ENCODE data around the gene LRRC31. TPM values are rescaled to one million over a fixed set of nuclear protein-coding genes. Genes with fewer than 3 reads are reported as not detected.

Gene LRRC31
- polyA plus RNA-seq, 3 donors = not detected

DNA sequence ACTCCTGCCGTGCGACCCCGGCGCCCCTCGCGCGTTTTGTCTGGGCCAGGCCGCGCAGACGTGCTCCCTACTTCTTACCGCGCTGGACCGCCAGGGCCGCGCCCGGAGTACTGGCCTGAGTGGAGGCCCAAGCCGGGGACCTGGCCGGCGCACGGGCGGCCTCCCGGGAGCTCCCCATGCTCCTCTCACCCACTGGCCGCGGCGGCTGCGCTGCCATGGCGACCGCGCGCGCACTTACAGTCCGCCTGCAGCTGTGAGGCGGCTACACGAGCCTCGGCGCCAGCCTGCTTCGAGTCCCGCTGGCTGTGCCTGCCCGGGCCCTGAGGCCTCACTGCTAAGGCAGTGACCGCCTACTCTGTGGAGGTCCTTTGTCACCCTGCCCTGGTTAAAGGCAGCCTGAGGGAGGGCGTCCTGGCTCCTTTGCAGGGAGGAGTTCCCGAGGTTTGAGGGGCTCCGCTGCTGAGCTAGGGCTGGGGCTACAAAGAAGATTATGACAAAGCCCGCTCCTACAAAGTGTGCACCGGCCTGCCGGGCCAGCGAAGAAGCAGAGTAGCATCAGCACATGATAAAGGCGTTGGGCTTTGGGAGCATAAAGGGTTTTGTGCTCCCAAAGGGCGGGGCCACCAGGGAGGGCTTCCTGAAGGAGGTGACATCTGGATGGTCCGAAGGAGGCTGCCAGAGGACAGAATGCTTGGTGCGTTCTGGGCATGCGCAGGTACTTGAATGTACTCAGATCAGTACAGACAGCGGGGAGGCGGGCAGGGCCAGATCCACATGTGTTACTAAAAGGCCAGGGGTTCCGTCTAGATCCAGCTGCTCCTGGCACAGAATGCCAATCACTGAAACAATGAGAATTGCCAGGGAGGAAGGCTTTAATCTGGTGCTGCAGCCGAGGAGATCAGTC, 57.2 kb downstream of the LRRC31 start, which contains the start of the genes LRRC34 and LRRIQ4:
TSS of gene LRRC34 (minus strand) at position 573 of the 904 bp plus-strand sequence. CDS start at position 217, 356 bp downstream.
TSS of gene LRRIQ4 (plus strand) at position 539 of the 904 bp plus-strand sequence. CDS start 9,052 bp downstream, outside the sequence.
- H3K9me3 Mint-ChIP-seq = peaks cover 6 to 20% (median 11%) of the 10 kb centered on the region in 7 donors
- peaks cover 26 to 31% of the 10 kb centered on the region in 2 donors for H3K4me1 ChIP-seq (ENCODE audit: control insufficient read depth in 1 of 2, insufficient read depth in 2 of 2, low read length in 2 of 2)
- 2% methylated on average over 52 of the region's 56 CpGs for WGBS (ENCODE audit: insufficient coverage)
- H3K27ac ChIP-seq (ENCODE audit: low read depth in 1 of 2, low read length in 2 of 2) = peak within 1 kb of the TSS in 1 of 2 donors; percentile 6
- peak within 1 kb of the TSS; percentile 87 for H3K4me2 ChIP-seq (replicated peaks; ENCODE audit: extremely low read depth, low read length, poor library complexity, severe bottlenecking)
- no peaks in the 10 kb centered on the region for H3K36me3 ChIP-seq (replicated peaks in 1 of 2; ENCODE audit: control insufficient read depth in 1 of 2, insufficient read depth in 2 of 2, low read length in 2 of 2)
- H3K4me1 Mint-ChIP-seq = peaks cover 27% of the 10 kb centered on the region
- peak within 1 kb of the TSS; percentile 35 to 85 (median 58) for H3K27ac Mint-ChIP-seq
- intact Hi-C loops (cut with micrococcal nuclease) = no loop called here
- H3K79me2 ChIP-seq (ENCODE audit: insufficient read depth, low read length) = no peaks in the 10 kb centered on the region
- H3K27me3 Mint-ChIP-seq (ENCODE audit: low read depth in 3 of 3) = peaks cover 0 to 4% (median 2%) of the 10 kb centered on the region in 3 donors
- peak within 1 kb of the TSS; percentile 65 for H3K9ac ChIP-seq (ENCODE audit: insufficient read depth, low read length, poor library complexity, severe bottlenecking)
- DNase-seq = peak; percentile 40 to 61 (median 60)
- TF ChIP-seq CTCF (IDR thresholded peaks at IDR 0.05) = no peak
- peaks cover 0 to 3% of the 10 kb centered on the region in 2 donors for H3K27me3 ChIP-seq (ENCODE audit: control insufficient read depth in 2 of 2, insufficient read depth in 2 of 2, low read length in 2 of 2)
- no peaks in the 10 kb centered on the region for H4K20me1 ChIP-seq (ENCODE audit: insufficient read depth, low read length)
- peaks cover 2 to 3% of the 10 kb centered on the region in 2 donors for H3K36me3 Mint-ChIP-seq
- H3K9me3 ChIP-seq (replicated peaks in 1 of 2; ENCODE audit: control insufficient read depth in 1 of 2, insufficient read depth in 1 of 2, low read length in 2 of 2) = peaks cover 0 to 8% of the 10 kb centered on the region in 2 donors
- peak within 1 kb of the TSS; percentile 94 for H2AFZ ChIP-seq (ENCODE audit: insufficient read depth, low read depth, low read length, poor library complexity, severe bottlenecking)
- H3K4me3 ChIP-seq (replicated peaks in 1 of 3; ENCODE audit: low read depth in 2 of 3, low read length in 3 of 3) = peak within 1 kb of the TSS; percentile 50 to 75 (median 59)
- H3K4me3 Mint-ChIP-seq = peak within 1 kb of the TSS; percentile 89 to 96

DNA sequence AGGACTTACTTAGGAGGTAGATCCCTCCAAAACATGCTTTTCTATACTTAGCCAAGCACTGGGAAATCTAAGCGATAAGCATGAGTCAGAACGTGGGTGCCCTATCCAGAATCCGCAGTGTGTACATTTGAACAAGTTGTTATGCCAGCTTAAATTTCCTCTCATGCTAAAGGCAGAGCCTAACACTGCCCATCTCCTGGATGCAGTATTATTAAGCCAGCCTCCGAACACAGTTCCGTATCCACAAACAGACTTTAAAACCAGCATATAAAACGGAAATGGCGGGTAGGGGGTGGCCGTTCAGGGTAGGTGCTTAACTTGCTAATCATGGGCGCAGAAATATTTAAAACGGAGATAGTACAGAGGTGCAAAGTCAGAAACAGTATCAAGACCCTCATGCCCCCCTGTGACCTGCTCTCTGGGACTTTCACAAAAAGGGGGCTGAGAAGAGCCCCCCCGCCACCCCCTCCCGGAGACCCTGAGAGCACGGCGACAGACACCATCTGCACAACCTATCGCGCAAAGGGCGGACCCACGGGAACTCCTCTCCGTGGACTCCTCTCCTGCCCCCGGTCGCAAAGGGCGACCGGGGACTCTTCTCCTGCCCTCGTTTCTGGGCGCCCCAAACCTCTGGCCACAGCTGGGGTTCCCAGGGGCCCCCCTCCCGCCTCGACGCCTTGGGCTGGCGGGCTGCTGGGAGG, 58.0 kb downstream of the LRRC31 start:
- H3K79me2 ChIP-seq (ENCODE audit: insufficient read depth, low read length) = no peaks in the 10 kb centered on the region
- peak overlapping the region; percentile 87 for H3K4me2 ChIP-seq (replicated peaks; ENCODE audit: extremely low read depth, low read length, poor library complexity, severe bottlenecking)
- TF ChIP-seq CTCF (IDR thresholded peaks at IDR 0.05) = no peak
- H3K9ac ChIP-seq (ENCODE audit: insufficient read depth, low read length, poor library complexity, severe bottlenecking) = peak overlapping the region; percentile 65
- H4K20me1 ChIP-seq (ENCODE audit: insufficient read depth, low read length) = no peaks in the 10 kb centered on the region
- no peaks in the 10 kb centered on the region for H3K36me3 ChIP-seq (replicated peaks in 1 of 2; ENCODE audit: control insufficient read depth in 1 of 2, insufficient read depth in 2 of 2, low read length in 2 of 2)
- Mint-ChIP-seq H3K27me3 (ENCODE audit: low read depth in 3 of 3) (peaks cover 0 to 4% (median 2%) of the 10 kb centered on the region in 3 donors), H3K36me3 (peaks cover 2 to 3% of the 10 kb centered on the region in 2 donors), H3K4me1 (peaks cover 27% of the 10 kb centered on the region), H3K27ac (peak overlapping the region in 1 of 7 donors; percentile 35), H3K9me3 (peaks cover 6 to 18% (median 10%) of the 10 kb centered on the region in 7 donors), H3K4me3 (peak overlapping the region; percentile 89 to 96)
- under 1% methylated on average over 22 of the region's 29 CpGs for WGBS (ENCODE audit: insufficient coverage)
- H2AFZ ChIP-seq (ENCODE audit: insufficient read depth, low read depth, low read length, poor library complexity, severe bottlenecking) = peak overlapping the region; percentile 94
- intact Hi-C loops (cut with micrococcal nuclease) = no loop called here
- DNase-seq = peak in 1 of 3 donors; percentile 8
- peaks cover 26 to 31% of the 10 kb centered on the region in 2 donors for H3K4me1 ChIP-seq (ENCODE audit: control insufficient read depth in 1 of 2, insufficient read depth in 2 of 2, low read length in 2 of 2)
- peak overlapping the region; percentile 50 to 75 (median 59) for H3K4me3 ChIP-seq (replicated peaks in 1 of 3; ENCODE audit: low read depth in 2 of 3, low read length in 3 of 3)
- H3K27ac ChIP-seq (ENCODE audit: low read depth in 1 of 2, low read length in 2 of 2) = no peak overlapping the region
- H3K9me3 ChIP-seq (replicated peaks in 1 of 2; ENCODE audit: control insufficient read depth in 1 of 2, insufficient read depth in 1 of 2, low read length in 2 of 2) = peaks cover 0 to 8% of the 10 kb centered on the region in 2 donors
- H3K27me3 ChIP-seq (ENCODE audit: control insufficient read depth in 2 of 2, insufficient read depth in 2 of 2, low read length in 2 of 2) = peaks cover 0 to 3% of the 10 kb centered on the region in 2 donors
